ENCODE data around the gene SERINC2. TPM values are rescaled to one million over a fixed set of nuclear protein-coding genes. Genes with fewer than 3 reads are reported as not detected.

SERINC2 gene
- polyA plus RNA-seq, 1 experiment: 109 TPM

DNA sequence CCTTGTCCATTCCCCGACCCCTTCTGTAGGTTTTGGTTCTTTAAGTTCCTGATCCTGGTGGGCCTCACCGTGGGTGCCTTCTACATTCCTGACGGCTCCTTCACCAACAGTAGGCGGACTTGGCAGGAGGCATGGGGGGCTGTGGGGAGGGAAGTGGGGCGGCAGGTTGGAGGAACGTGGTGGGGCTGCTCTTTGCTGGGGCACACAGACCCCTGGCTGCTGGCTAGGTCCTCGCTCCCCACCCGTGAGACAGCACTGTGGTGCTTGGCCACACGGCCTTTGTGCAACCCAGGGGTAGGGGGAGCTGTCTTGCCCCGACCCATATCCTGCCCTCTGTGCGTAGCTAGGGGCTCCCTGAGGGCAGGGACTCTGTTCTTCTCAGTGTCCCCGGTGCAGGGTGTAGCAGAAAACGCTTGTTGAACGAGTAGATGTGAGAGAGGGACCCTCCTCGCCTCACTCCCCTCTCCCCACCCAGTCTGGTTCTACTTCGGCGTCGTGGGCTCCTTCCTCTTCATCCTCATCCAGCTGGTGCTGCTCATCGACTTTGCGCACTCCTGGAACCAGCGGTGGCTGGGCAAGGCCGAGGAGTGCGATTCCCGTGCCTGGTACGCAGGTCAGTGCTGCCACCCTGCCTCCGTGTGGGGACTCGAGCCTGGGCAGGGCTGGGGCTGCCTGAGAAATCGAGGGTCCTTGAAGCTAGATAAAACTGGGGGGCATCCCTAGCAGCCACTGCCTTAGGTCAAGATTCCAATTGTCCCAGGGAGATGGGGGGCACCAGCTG, 12.5 kb downstream of the SERINC2 start:
- ChIA-PET POLR2A (no interaction called here), CTCF (interaction anchor here (0.9 to 20.2 kb wide), 6 partner anchors 9 to 243 kb away, joined by 3 to 387 read pairs (median 5); no protein-coding TSS in a partner anchor)
- no peaks in the 10 kb centered on the region for H3K27me3 ChIP-seq (ENCODE audit: control insufficient read depth, insufficient read depth, low read length)
- H3K4me3 ChIP-seq (ENCODE audit: low read depth, low read length): no peak overlapping the region
- TF ChIP-seq, protein P1, sequence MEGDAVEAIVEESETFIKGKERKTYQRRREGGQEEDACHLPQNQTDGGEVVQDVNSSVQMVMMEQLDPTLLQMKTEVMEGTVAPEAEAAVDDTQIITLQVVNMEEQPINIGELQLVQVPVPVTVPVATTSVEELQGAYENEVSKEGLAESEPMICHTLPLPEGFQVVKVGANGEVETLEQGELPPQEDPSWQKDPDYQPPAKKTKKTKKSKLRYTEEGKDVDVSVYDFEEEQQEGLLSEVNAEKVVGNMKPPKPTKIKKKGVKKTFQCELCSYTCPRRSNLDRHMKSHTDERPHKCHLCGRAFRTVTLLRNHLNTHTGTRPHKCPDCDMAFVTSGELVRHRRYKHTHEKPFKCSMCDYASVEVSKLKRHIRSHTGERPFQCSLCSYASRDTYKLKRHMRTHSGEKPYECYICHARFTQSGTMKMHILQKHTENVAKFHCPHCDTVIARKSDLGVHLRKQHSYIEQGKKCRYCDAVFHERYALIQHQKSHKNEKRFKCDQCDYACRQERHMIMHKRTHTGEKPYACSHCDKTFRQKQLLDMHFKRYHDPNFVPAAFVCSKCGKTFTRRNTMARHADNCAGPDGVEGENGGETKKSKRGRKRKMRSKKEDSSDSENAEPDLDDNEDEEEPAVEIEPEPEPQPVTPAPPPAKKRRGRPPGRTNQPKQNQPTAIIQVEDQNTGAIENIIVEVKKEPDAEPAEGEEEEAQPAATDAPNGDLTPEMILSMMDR (IDR thresholded peaks at IDR 0.05; ENCODE audit: insufficient read depth, low read depth, low read length): no peak
- DNase-seq (ENCODE audit: low read depth): no peak
- H3K36me3 ChIP-seq (ENCODE audit: control insufficient read depth, insufficient read depth, low read length): peaks cover 34% of the 10 kb centered on the region

DNA sequence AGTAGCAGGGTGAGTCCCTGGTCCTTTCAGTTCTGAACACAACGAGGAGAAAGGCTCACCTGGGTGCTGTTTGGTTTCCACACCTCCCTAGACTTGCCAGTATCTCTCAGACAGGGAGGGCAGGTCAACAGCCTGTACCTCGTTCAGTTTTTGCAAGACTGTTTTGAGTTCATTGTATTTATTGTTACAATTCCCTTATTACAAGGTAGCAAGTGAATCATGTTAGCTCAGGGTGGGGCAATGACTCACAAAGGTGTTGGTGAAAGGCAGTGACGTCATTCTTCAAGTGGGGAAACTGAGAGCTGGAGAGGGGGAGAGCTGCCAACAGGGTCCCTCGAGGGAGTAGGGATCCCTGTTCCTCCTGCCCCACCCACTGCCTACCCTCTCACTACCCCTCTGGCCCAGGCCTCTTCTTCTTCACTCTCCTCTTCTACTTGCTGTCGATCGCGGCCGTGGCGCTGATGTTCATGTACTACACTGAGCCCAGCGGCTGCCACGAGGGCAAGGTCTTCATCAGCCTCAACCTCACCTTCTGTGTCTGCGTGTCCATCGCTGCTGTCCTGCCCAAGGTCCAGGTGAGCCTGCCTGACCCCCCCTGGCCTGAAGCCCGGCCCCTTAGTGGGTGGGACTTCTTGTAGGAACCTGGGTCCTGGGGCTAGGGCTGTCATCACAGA, 13.4 kb downstream of the SERINC2 start:
- ChIA-PET CTCF (interaction anchor here (1.2 to 20.2 kb wide), 6 partner anchors 13 to 244 kb away, joined by 3 to 387 read pairs (median 5); partner anchors contain the start of gene SERINC2), POLR2A (no interaction called here)
- TF ChIP-seq, protein P1 (IDR thresholded peaks at IDR 0.05; ENCODE audit: insufficient read depth, low read depth, low read length): no peak
- peaks cover 36% of the 10 kb centered on the region for H3K36me3 ChIP-seq (ENCODE audit: control insufficient read depth, insufficient read depth, low read length)
- no peak overlapping the region for H3K4me3 ChIP-seq (ENCODE audit: low read depth, low read length)
- DNase-seq (ENCODE audit: low read depth): no peak
- H3K27me3 ChIP-seq (ENCODE audit: control insufficient read depth, insufficient read depth, low read length): no peaks in the 10 kb centered on the region

DNA sequence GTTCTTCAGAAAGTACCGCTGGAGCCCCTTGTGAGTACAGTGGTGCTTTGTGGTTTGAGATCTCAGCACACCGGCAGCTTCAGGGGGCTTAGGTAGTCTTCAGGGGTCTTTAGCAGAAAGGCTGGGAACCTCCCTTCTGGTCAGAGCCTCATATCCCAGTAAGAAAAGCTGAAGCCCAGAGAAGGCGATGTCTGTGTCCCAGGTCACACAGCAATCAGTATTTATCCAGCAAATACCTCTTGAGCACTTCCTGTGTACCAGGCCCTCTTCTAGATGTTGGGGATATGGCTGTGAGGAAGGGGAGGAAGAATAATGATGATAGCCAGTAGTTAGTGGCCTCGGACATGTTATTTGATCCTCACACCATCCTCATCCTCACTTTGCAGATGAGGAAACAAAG, 14.3 kb downstream of the SERINC2 start:
- POLR2A ChIA-PET: interaction anchor here (0.6 kb wide), 1 partner anchor 905 kb away, joined by 3 read pairs; no protein-coding TSS in a partner anchor
- peaks cover 37% of the 10 kb centered on the region for H3K36me3 ChIP-seq (ENCODE audit: control insufficient read depth, insufficient read depth, low read length)
- DNase-seq (ENCODE audit: low read depth): no peak
- TF ChIP-seq, protein P1 (IDR thresholded peaks at IDR 0.05; ENCODE audit: insufficient read depth, low read depth, low read length): no peak
- H3K27me3 ChIP-seq (ENCODE audit: control insufficient read depth, insufficient read depth, low read length): no peaks in the 10 kb centered on the region
- CTCF ChIA-PET: interaction anchor here (1.2 to 20.2 kb wide), 4 partner anchors 14 to 242 kb away, joined by 3 to 387 read pairs (median 8); partner anchors contain the start of gene SERINC2
- no peak overlapping the region for H3K4me3 ChIP-seq (ENCODE audit: low read depth, low read length)

DNA sequence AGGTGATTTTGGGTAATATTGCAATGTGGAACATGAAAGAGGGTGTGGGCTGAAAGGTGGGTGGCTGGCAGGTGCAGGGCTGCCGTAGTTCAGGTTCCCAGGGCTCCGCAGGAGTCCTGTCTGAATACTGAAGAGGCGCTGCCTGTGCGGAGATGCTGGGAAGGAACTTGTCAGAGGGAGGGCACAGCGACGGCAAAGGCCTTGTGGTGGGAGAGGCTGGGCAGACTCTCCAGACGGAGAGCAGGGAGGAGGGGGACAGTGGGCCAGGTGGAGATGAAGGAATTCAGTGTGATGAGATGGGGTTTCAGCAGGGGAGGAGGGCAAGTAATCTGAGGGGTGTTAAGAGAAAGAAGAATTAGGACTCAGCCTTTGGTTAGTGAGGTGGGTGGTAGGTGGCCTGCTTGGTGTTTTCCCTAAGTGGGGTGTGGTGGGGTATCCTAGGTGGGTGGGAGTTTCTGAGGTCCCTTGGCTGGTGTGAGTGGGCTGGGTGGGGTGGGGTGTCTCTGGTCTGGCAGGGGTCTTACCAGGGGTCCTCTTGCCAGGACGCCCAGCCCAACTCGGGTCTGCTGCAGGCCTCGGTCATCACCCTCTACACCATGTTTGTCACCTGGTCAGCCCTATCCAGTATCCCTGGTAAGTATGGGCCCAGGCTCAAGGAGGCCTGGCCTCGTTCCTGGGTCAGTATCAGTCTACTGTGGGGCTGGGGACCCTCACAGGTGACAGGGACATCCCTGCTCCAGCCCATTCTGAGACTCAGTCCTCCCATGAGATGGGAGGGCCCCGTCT, 15.6 kb downstream of the SERINC2 start:
- ChIA-PET CTCF (interaction anchor here (2.1 to 20.2 kb wide), 3 partner anchors 31 to 244 kb away, joined by 4 to 387 read pairs (median 11); no protein-coding TSS in a partner anchor), POLR2A (no interaction called here)
- Histone ChIP-seq H3K36me3 (ENCODE audit: control insufficient read depth, insufficient read depth, low read length) (peaks cover 36% of the 10 kb centered on the region), H3K27me3 (ENCODE audit: control insufficient read depth, insufficient read depth, low read length) (no peaks in the 10 kb centered on the region), H3K4me3 (ENCODE audit: low read depth, low read length) (no peak overlapping the region)
- DNase-seq (ENCODE audit: low read depth): no peak
- TF ChIP-seq, protein P1 (IDR thresholded peaks at IDR 0.05; ENCODE audit: insufficient read depth, low read depth, low read length): no peak

Measured in BJ (cell line).